GM18907 (cell line): Measurements from ENCODE around the gene ZNF101.

ENCODE experiments used
- ATAC-seq: cut with Tn5 transposase; IDR thresholded peaks from one replicate; pipeline ENCODE4 v1.9.1; 2021; ENCODE audit warnings: mild to moderate bottlenecking, moderate library complexity; ENCODE audit not compliant: unreplicated experiment

ZNF101 gene

GRCh38 chr19:19637523-19638251 lies 31.0 kb upstream of the ZNF101 start:
- ATAC-seq: no peak

GRCh38 chr19:19642506-19643157 lies 26.0 kb upstream of the ZNF101 start:
- ATAC-seq: peak; percentile 18

- ATAC-seq: peak; percentile 74
Measured at GRCh38 chr19:19643158-19644053, 25.2 kb upstream of the ZNF101 start, which contains the start of gene GMIP. GMIP (minus strand) TSS chr19:19643657; CDS start chr19:19643529, 128 bp downstream.

- no peak for ATAC-seq
Measured at GRCh38 chr19:19644054-19644388, 24.6 kb upstream of the ZNF101 start.

- ATAC-seq: no peak
Measured at GRCh38 chr19:19645233-19645870, 23.3 kb upstream of the ZNF101 start.

GRCh38 chr19:19647037-19647835 lies 21.4 kb upstream of the ZNF101 start:
- ATAC-seq: no peak

- no peak for ATAC-seq
Measured at GRCh38 chr19:19649155-19649554, 19.5 kb upstream of the ZNF101 start.

- no peak for ATAC-seq
Measured at GRCh38 chr19:19649580-19649995, 19.1 kb upstream of the ZNF101 start.

GRCh38 chr19:19650331-19650730 lies 18.3 kb upstream of the ZNF101 start:
- ATAC-seq: no peak

- no peak for ATAC-seq
Measured at GRCh38 chr19:19651076-19651475, 17.6 kb upstream of the ZNF101 start.

- no peak for ATAC-seq
Measured at GRCh38 chr19:19652482-19653295, 15.9 kb upstream of the ZNF101 start.

GRCh38 chr19:19653597-19654147 lies 15.0 kb upstream of the ZNF101 start:
- ATAC-seq: no peak

GRCh38 chr19:19654441-19654840 lies 14.2 kb upstream of the ZNF101 start:
- no peak for ATAC-seq

- ATAC-seq: no peak
Measured at GRCh38 chr19:19655051-19655594, 13.5 kb upstream of the ZNF101 start.

GRCh38 chr19:19655641-19656343 lies 12.8 kb upstream of the ZNF101 start:
- no peak for ATAC-seq

GRCh38 chr19:19656451-19657396 lies 11.9 kb upstream of the ZNF101 start:
- no peak for ATAC-seq

- no peak for ATAC-seq
Measured at GRCh38 chr19:19657397-19657783, 11.2 kb upstream of the ZNF101 start.
